Measurements from ENCODE around the gene SGPL1.

- no peak for TF ChIP-seq CTCF (IDR thresholded peaks at IDR 0.05)
- no peak for TF ChIP-seq POLR2AphosphoS5 (IDR thresholded peaks at IDR 0.05)
- TF ChIP-seq POLR2A (IDR thresholded peaks at IDR 0.05): no peak
- no peak for TF ChIP-seq EP300 (IDR thresholded peaks at IDR 0.05; ENCODE audit: low read depth)
Observed at GRCh38 chr10:70843776-70844489, 28.2 kb downstream of the SGPL1 start.
